Glutamatergic neuron (in vitro differentiated cells): ENCODE measurements around the gene GRID2IP. TPM values are rescaled to one million over a fixed set of nuclear protein-coding genes. Genes with fewer than 3 reads are reported as not detected.

Experiments used
- DNase-seq: peaks from one replicate; pipeline ENCODE4 v3.0.0; 2022
- H3K27ac Mint-ChIP-seq: one replicate; pipeline ENCODE4 v1.8.0; 2020; ENCODE audit warnings: mild to moderate bottlenecking, mixed read lengths, inconsistent platforms; ENCODE audit not compliant: unreplicated experiment
- H3K27me3 Mint-ChIP-seq: one replicate; pipeline ENCODE4 v1.8.0; 2020; ENCODE audit warnings: mild to moderate bottlenecking, moderate library complexity, mixed read lengths, inconsistent platforms; ENCODE audit not compliant: unreplicated experiment
- H3K36me3 Mint-ChIP-seq: one replicate; pipeline ENCODE4 v1.8.0; 2020; ENCODE audit warnings: mild to moderate bottlenecking, mixed read lengths, inconsistent platforms; ENCODE audit not compliant: unreplicated experiment
- H3K4me1 Mint-ChIP-seq: one replicate; pipeline ENCODE4 v1.8.0; 2020; ENCODE audit warnings: mild to moderate bottlenecking, low read depth, mixed read lengths, inconsistent platforms; ENCODE audit not compliant: unreplicated experiment
- H3K4me3 Mint-ChIP-seq: one replicate; pipeline ENCODE4 v1.8.0; 2020; ENCODE audit warnings: mild to moderate bottlenecking, mixed read lengths, inconsistent platforms; ENCODE audit not compliant: unreplicated experiment
- H3K9me3 Mint-ChIP-seq: one replicate; pipeline ENCODE4 v1.8.0; 2020; ENCODE audit warnings: mild to moderate bottlenecking, moderate library complexity, mixed read lengths, inconsistent platforms; ENCODE audit not compliant: unreplicated experiment
- CTCF ChIP-seq: fragments of 200-600 bp; sonication (generic); IDR thresholded peaks from one replicate; pipeline ENCODE4 v1.5.0; 2021; ENCODE audit not compliant: partially characterized antibody, unreplicated experiment
- long read RNA-seq: library from polyadenylated mRNA; unstranded; transcript quantifications from one replicate; pipeline ENCODE4 v2.0.0, GENCODE V29; 2020; ENCODE audit not compliant: unreplicated experiment
- total RNA-seq: library from RNA; stranded (reverse); fragmentation: NEBNext Ultra II Directional; extraction: Animal tissue kit (Norgen Biotek cat#: 25700); gene quantifications from one replicate; pipeline ENCODE4 v1.2.1, GENCODE V29; 2021; ENCODE audit not compliant: unreplicated experiment

The GRID2IP gene
- 0.66 TPM for total RNA-seq
- long read RNA-seq = 0 reads

- Mint-ChIP-seq H3K4me3 (no peak within 1 kb of the TSS), H3K27ac (no peak within 1 kb of the TSS), H3K9me3 (no peaks in the 10 kb centered on the region), H3K4me1 (no peaks in the 10 kb centered on the region), H3K36me3 (no peaks in the 10 kb centered on the region), H3K27me3 (no peaks in the 10 kb centered on the region)
- no peak for TF ChIP-seq CTCF
- DNase-seq = no peak
Observed at GRCh38 chr7:6551016-6551511, at the start of gene GRID2IP. Gene GRID2IP, minus strand, starts transcription at chr7:6551461. Its CDS starts 25 bp downstream, at chr7:6551436.

GRCh38 chr7:6600093-6600492 lies 48.8 kb upstream of the GRID2IP start:
- Mint-ChIP-seq H3K4me1 (no peaks in the 10 kb centered on the region), H3K27me3 (peaks cover 3% of the 10 kb centered on the region), H3K36me3 (no peaks in the 10 kb centered on the region), H3K27ac (no peak overlapping the region), H3K4me3 (no peak overlapping the region), H3K9me3 (peaks cover 2% of the 10 kb centered on the region)
- DNase-seq = no peak
- TF ChIP-seq CTCF = no peak

- Mint-ChIP-seq H3K27me3 (peaks cover 3% of the 10 kb centered on the region), H3K9me3 (peaks cover 13% of the 10 kb centered on the region), H3K27ac (peak overlapping the region; percentile 94), H3K4me3 (peak overlapping the region; percentile 97), H3K4me1 (peaks cover 8% of the 10 kb centered on the region), H3K36me3 (no peaks in the 10 kb centered on the region)
- no peak for DNase-seq
- TF ChIP-seq CTCF = no peak
Observed at GRCh38 chr7:6590645-6591110, 39.4 kb upstream of the GRID2IP start.

GRCh38 chr7:6589829-6590644 lies 38.8 kb upstream of the GRID2IP start, which contains the start of gene INTS15:
Gene INTS15, plus strand, starts transcription at chr7:6590021. Its CDS starts 263 bp downstream, at chr7:6590284.
- H3K4me1 Mint-ChIP-seq = peaks cover 8% of the 10 kb centered on the region
- peak; percentile 85 for DNase-seq
- H3K9me3 Mint-ChIP-seq = peaks cover 13% of the 10 kb centered on the region
- peak within 1 kb of the TSS; percentile 94 for H3K27ac Mint-ChIP-seq
- peak; percentile 81 for TF ChIP-seq CTCF
- peak within 1 kb of the TSS; percentile 97 for H3K4me3 Mint-ChIP-seq
- H3K36me3 Mint-ChIP-seq = no peaks in the 10 kb centered on the region
- H3K27me3 Mint-ChIP-seq = peaks cover 3% of the 10 kb centered on the region
